ENCODE measurements around the gene SPN.
"Not testable (repeated sequence)": the region's sequence is repeated elsewhere in the genome, so short reads cannot be mapped to it uniquely, and the experiment has no call there.

DNA sequence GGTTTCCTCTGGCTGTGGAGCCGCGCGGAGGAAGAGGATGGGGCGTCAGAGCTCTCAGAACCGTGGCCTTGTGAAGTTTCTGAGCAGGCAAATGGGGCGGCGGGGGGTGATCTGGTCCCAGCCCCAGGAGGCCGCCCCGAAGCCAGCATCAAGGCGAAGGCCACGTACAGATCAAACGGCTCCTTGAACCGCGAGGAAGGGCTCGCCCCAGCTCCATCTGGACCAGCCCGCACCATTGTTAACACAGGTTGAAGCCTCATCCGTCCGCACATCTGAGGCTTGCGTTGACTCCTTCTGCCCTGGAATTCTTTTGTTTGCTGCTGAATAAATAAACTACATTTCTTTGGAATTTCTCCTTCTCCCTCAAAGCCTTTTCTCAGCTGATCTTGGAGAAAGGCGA, 31.4 kb upstream of the SPN start:
- TF ChIP-seq, protein P1, sequence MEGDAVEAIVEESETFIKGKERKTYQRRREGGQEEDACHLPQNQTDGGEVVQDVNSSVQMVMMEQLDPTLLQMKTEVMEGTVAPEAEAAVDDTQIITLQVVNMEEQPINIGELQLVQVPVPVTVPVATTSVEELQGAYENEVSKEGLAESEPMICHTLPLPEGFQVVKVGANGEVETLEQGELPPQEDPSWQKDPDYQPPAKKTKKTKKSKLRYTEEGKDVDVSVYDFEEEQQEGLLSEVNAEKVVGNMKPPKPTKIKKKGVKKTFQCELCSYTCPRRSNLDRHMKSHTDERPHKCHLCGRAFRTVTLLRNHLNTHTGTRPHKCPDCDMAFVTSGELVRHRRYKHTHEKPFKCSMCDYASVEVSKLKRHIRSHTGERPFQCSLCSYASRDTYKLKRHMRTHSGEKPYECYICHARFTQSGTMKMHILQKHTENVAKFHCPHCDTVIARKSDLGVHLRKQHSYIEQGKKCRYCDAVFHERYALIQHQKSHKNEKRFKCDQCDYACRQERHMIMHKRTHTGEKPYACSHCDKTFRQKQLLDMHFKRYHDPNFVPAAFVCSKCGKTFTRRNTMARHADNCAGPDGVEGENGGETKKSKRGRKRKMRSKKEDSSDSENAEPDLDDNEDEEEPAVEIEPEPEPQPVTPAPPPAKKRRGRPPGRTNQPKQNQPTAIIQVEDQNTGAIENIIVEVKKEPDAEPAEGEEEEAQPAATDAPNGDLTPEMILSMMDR (IDR thresholded peaks at IDR 0.05; ENCODE audit: extremely low read depth in 1 of 2, insufficient read depth in 1 of 2, low read depth in 1 of 2, low read length in 2 of 2) = not testable (repeated sequence)
- not testable (repeated sequence) for TF ChIP-seq POLR2A (IDR thresholded peaks at IDR 0.05; ENCODE audit: low read depth, low read length); POLR2AphosphoS5 (IDR thresholded peaks at IDR 0.05; ENCODE audit: insufficient read depth, low read depth, low read length); EZH2 (IDR thresholded peaks at IDR 0.05; ENCODE audit: borderline replicate concordance, low read depth, low read length, severe bottlenecking); FOS (IDR thresholded peaks at IDR 0.05; ENCODE audit: borderline replicate concordance, insufficient read depth, low read length); MAX (IDR thresholded peaks at IDR 0.05; ENCODE audit: insufficient read depth, insufficient read length); JUN (IDR thresholded peaks at IDR 0.05; ENCODE audit: borderline replicate concordance, insufficient read depth, insufficient read length, low read depth); MYC (IDR thresholded peaks at IDR 0.05; ENCODE audit: low read depth, low read length); GATA2 (IDR thresholded peaks at IDR 0.05; ENCODE audit: insufficient read depth, insufficient read length, low read depth, low read length)
